Keratinocyte (primary cell): ENCODE measurements around the gene MYT1. TPM values are rescaled to one million over a fixed set of nuclear protein-coding genes. Genes with fewer than 3 reads are reported as not detected.

ENCODE experiments used
- DNase-seq: peaks from one replicate; pipeline ENCODE4 v3.0.0-alpha.2; 2011; ENCODE audit warnings: low read depth, missing footprints, low spot score
- FAIRE-seq: peaks from 2 replicates; lab custom pipeline; 2011; peaks lifted over from hg19 to GRCh38; lab: Jason Lieb, UNC
- H2AFZ ChIP-seq: 2 replicates; pipeline ENCODE4 v1.6.0; 2012; ENCODE audit warnings: low read length, control low read depth, inconsistent platforms; ENCODE audit not compliant: control insufficient read depth
- H3K27ac ChIP-seq: 2 replicates; pipeline ENCODE4 v1.5.1; 2011; ENCODE audit warnings: low read length; ENCODE audit not compliant: control insufficient read depth, insufficient read depth
- H3K27me3 ChIP-seq: 3 replicates; pipeline ENCODE4 v1.6.0; 2011; ENCODE audit warnings: low read length; ENCODE audit not compliant: control insufficient read depth, insufficient read depth; ENCODE audit errors: extremely low read depth
- H3K36me3 ChIP-seq, 2 experiments: 2 replicates in 1 of 2; 3 replicates in 1 of 2; pipeline ENCODE4 v1.5.1; 2011; ENCODE audit warnings: low read length in 2 of 2, mild to moderate bottlenecking in 1 of 2; ENCODE audit not compliant: control insufficient read depth in 2 of 2, insufficient read depth in 2 of 2; ENCODE audit errors: extremely low read depth in 1 of 2
- H3K4me1 ChIP-seq: 3 replicates; pipeline ENCODE4 v1.5.1; 2011; ENCODE audit warnings: low read length; ENCODE audit not compliant: control insufficient read depth, insufficient read depth; ENCODE audit errors: extremely low read depth
- H3K4me2 ChIP-seq: 3 replicates; pipeline ENCODE4 v1.6.0; 2011; ENCODE audit warnings: low read depth, low read length; ENCODE audit not compliant: control insufficient read depth, insufficient read depth; ENCODE audit errors: extremely low read depth
- H3K4me3 ChIP-seq, 3 experiments: fragments of 200-600 bp in 1 of 3; sonication (generic) in 1 of 3; 2 replicates in 2 of 3; 3 replicates in 1 of 3; pipeline ENCODE4 v1.5.1; 2011 to 2016; ENCODE audit warnings: low read length in 3 of 3, mild to moderate bottlenecking in 3 of 3, control low read depth in 2 of 3, inconsistent platforms in 1 of 3, low read depth in 1 of 3, mixed read lengths in 1 of 3, mixed run types in 1 of 3, moderate library complexity in 1 of 3; ENCODE audit not compliant: control insufficient read depth in 2 of 3, insufficient read depth in 2 of 3; ENCODE audit errors: extremely low read depth in 1 of 3
- H3K79me2 ChIP-seq: 2 replicates; pipeline ENCODE4 v1.6.0; 2012; ENCODE audit warnings: low read length; ENCODE audit not compliant: control insufficient read depth, insufficient read depth
- H3K9ac ChIP-seq: 3 replicates; pipeline ENCODE4 v1.6.0; 2011; ENCODE audit warnings: low read length; ENCODE audit not compliant: control insufficient read depth, insufficient read depth; ENCODE audit errors: extremely low read depth
- H3K9me1 ChIP-seq: 3 replicates; pipeline ENCODE4 v1.6.0; 2011; ENCODE audit warnings: low read length; ENCODE audit not compliant: control insufficient read depth, insufficient read depth; ENCODE audit errors: extremely low read depth
- H3K9me3 ChIP-seq: 2 replicates; pipeline ENCODE4 v1.5.1; 2012; ENCODE audit warnings: low read depth, low read length; ENCODE audit not compliant: control insufficient read depth
- H4K20me1 ChIP-seq: 3 replicates; pipeline ENCODE4 v1.6.0; 2011; ENCODE audit warnings: low read length; ENCODE audit not compliant: control insufficient read depth, insufficient read depth; ENCODE audit errors: extremely low read depth
- CTCF ChIP-seq, 3 experiments: IDR thresholded peaks in 1 of 3; conservative IDR thresholded peaks in 1 of 3; optimal IDR thresholded peaks in 1 of 3; 2 replicates in 2 of 3; 3 replicates in 1 of 3; pipeline versions ENCODE3 to v1.5.1; 2011; ENCODE audit warnings: low read length in 3 of 3, mild to moderate bottlenecking in 3 of 3, moderate library complexity in 2 of 3, control low read depth in 1 of 3, inconsistent platforms in 1 of 3; ENCODE audit not compliant: insufficient read depth in 2 of 3; ENCODE audit errors: extremely low read depth in 1 of 3
- EZH2 ChIP-seq: IDR thresholded peaks from one replicate; pipeline ENCODE4 v1.6.1; 2012; ENCODE audit warnings: inconsistent platforms, mild to moderate bottlenecking, low read length, moderate library complexity
- dilution Hi-C: fragments of 300-500 bp; cut with MboI; formaldehyde crosslinking; loops from one replicate; pipeline ENCODE4 v1.7.0; 2020; ENCODE audit warnings: low sequenced_read_pairs; ENCODE audit not compliant: extremely low pct_ligation_motif_present
- polyA plus RNA-seq, 5 experiments: library from polyadenylated mRNA; depleted of rRNA in 3 of 5; stranded (reverse) in 3 of 5; stranded (forward) in 1 of 5; unstranded in 1 of 5; fragments of >200 nt; gene quantifications; 1 replicate in 1 of 5; 2 replicates in 3 of 5; 3 replicates in 1 of 5; pipeline versions ENCODE4 v1.2.1 to v1.2.3, GENCODE V29; 2011 to 2012; ENCODE audit warnings: missing spikeins in 2 of 5, low read depth in 1 of 5, low replicate concordance in 1 of 5

The MYT1 gene
- polyA plus RNA-seq, 1 donor (not counting 4 experiments of a cell fraction or from before 2014, with no cell fraction given): not detected

- peaks cover 0 to 8% of the 10 kb centered on the region in 2 experiments for H3K36me3 ChIP-seq
- H3K4me1 ChIP-seq: peaks cover 5% of the 10 kb centered on the region
- TF ChIP-seq EZH2 (no peak), CTCF (optimal IDR thresholded peaks at IDR 0.05 in 1 of 3, IDR thresholded peaks at IDR 0.05 in 1 of 3, conservative IDR thresholded peaks at IDR 0.05 in 1 of 3; ENCODE audit: extremely low read depth in 1 of 3, insufficient read depth in 2 of 3, low read length in 3 of 3) (no peak)
Measured at GRCh38 chr20:64260239-64260638, 96.0 kb downstream of the MYT1 start.

DNA sequence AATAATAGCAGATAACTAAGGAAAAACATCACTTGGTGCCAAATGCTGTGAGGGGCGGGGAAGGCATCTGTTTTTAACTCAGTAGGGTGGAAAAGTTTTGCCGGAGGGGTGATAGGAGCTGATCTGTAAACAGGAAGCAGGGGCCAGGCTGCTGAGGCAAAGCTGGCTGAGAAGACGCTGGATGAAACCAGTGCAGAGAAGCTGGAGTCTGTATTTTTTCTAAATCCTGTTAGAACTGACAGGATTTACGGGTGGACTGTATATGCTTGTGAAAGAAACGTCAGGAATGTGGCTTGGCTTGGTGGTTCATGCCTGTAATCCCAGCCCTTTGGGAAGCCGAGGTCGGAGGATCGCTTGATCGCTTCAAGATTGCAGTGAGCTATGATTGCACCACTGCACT lies 96.9 kb downstream of the MYT1 start:
- Histone ChIP-seq H3K4me3 (no peak overlapping the region), H3K9me1 (no peaks in the 10 kb centered on the region), H4K20me1 (no peaks in the 10 kb centered on the region), H3K4me1 (peaks cover 5% of the 10 kb centered on the region), H3K27ac (no peak overlapping the region), H3K4me2 (peak overlapping the region; percentile 33), H2AFZ (no peak overlapping the region), H3K9me3 (no peaks in the 10 kb centered on the region), H3K79me2 (peaks cover 6% of the 10 kb centered on the region), H3K27me3 (no peaks in the 10 kb centered on the region), H3K36me3 (peaks cover 0 to 8% of the 10 kb centered on the region in 2 experiments), H3K9ac (no peak overlapping the region)
- TF ChIP-seq CTCF (optimal IDR thresholded peaks at IDR 0.05 in 1 of 3, IDR thresholded peaks at IDR 0.05 in 1 of 3, conservative IDR thresholded peaks at IDR 0.05 in 1 of 3; ENCODE audit: extremely low read depth in 1 of 3, insufficient read depth in 2 of 3, low read length in 3 of 3) (no peak), EZH2 (no peak)
- FAIRE-seq (no peak), DNase-seq (no peak)
- dilution Hi-C loops: no loop called here

More at GRCh38 chr20:64260239-64260638, 96.0 kb downstream of the MYT1 start:
- Histone ChIP-seq H3K9ac (no peak overlapping the region), H3K9me3 (no peaks in the 10 kb centered on the region), H3K9me1 (no peaks in the 10 kb centered on the region), H3K79me2 (peaks cover 6% of the 10 kb centered on the region), H2AFZ (no peak overlapping the region), H3K4me2 (no peak overlapping the region), H4K20me1 (no peaks in the 10 kb centered on the region), H3K27ac (no peak overlapping the region), H3K4me3 (no peak overlapping the region), H3K27me3 (no peaks in the 10 kb centered on the region)
- dilution Hi-C loops: no loop called here
- FAIRE-seq: no peak
- DNase-seq: no peak
